Neural progenitor cell (in vitro differentiated cells): ENCODE measurements around the gene UQCC2. TPM values are rescaled to one million over a fixed set of nuclear protein-coding genes. Genes with fewer than 3 reads are reported as not detected.

Experiments used
- DNase-seq: peaks from one replicate; pipeline ENCODE4 v3.0.0-alpha.2; 2016; ENCODE audit warnings: low spot score
- H2AFZ ChIP-seq: fragments of 200-600 bp; sonication (generic); replicated peaks from 2 replicates; pipeline ENCODE4 v1.6.1; 2016; ENCODE audit warnings: antibody characterized with exemption
- H3F3A ChIP-seq: fragments of 200-600 bp; sonication (generic); 2 replicates; pipeline ENCODE4 v1.6.1; 2016; ENCODE audit warnings: antibody characterized with exemption, low read depth
- H3K27ac ChIP-seq: fragments of 200-600 bp; sonication (generic); 2 replicates; pipeline ENCODE4 v1.5.1; 2016; ENCODE audit warnings: mild to moderate bottlenecking
- H3K27me3 ChIP-seq: fragments of 200-600 bp; sonication (generic); 2 replicates; pipeline ENCODE4 v1.6.1; 2016; ENCODE audit warnings: mild to moderate bottlenecking, moderate library complexity
- H3K36me3 ChIP-seq: fragments of 200-600 bp; sonication (generic); 2 replicates; pipeline ENCODE4 v1.5.1; 2016
- H3K4me1 ChIP-seq: fragments of 200-600 bp; sonication (generic); 2 replicates; pipeline ENCODE4 v1.6.1; 2016; ENCODE audit warnings: mixed run types
- H3K4me2 ChIP-seq: fragments of 200-600 bp; sonication (generic); 2 replicates; pipeline ENCODE4 v1.6.1; 2016
- H3K4me3 ChIP-seq: fragments of 200-600 bp; sonication (generic); 2 replicates; pipeline ENCODE4 v1.5.1; 2016
- H3K79me2 ChIP-seq: fragments of 200-600 bp; sonication (generic); 2 replicates; pipeline ENCODE4 v1.6.1; 2016; ENCODE audit warnings: low read depth
- H3K9ac ChIP-seq: fragments of 200-600 bp; sonication (generic); 2 replicates; pipeline ENCODE4 v1.6.1; 2016
- H3K9me3 ChIP-seq: fragments of 200-600 bp; sonication (generic); 2 replicates; pipeline ENCODE4 v1.5.1; 2016; ENCODE audit warnings: low read depth
- H4K20me1 ChIP-seq: fragments of 200-600 bp; sonication (generic); 2 replicates; pipeline ENCODE4 v1.6.1; 2016; ENCODE audit warnings: low read depth
- H3K27ac Mint-ChIP-seq: 3 replicates; pipeline ENCODE4 v1.8.0; 2021; ENCODE audit warnings: mixed read lengths
- H3K27me3 Mint-ChIP-seq: 2 replicates; pipeline ENCODE4 v1.8.0; 2022; ENCODE audit warnings: low read depth, mild to moderate bottlenecking, inconsistent platforms, moderate library complexity, mixed read lengths; ENCODE audit not compliant: insufficient read depth
- H3K36me3 Mint-ChIP-seq: 3 replicates; pipeline ENCODE4 v1.8.0; 2021; ENCODE audit warnings: mixed read lengths
- H3K4me1 Mint-ChIP-seq: 3 replicates; pipeline ENCODE4 v1.8.0; 2021; ENCODE audit warnings: mixed read lengths
- H3K4me3 Mint-ChIP-seq: 3 replicates; pipeline ENCODE4 v1.8.0; 2021; ENCODE audit warnings: mild to moderate bottlenecking, moderate library complexity, mixed read lengths
- H3K9me3 Mint-ChIP-seq: 3 replicates; pipeline ENCODE4 v1.8.0; 2020; ENCODE audit warnings: mixed read lengths
- CTCF ChIP-seq: fragments of 200-600 bp; sonication (generic); IDR thresholded peaks from 2 replicates; pipeline ENCODE4 v1.5.1; 2017; ENCODE audit warnings: antibody characterized with exemption, mild to moderate bottlenecking
- EZH2 ChIP-seq: fragments of 200-600 bp; sonication (generic); IDR thresholded peaks from 2 replicates; pipeline ENCODE4 v1.6.1; 2017; ENCODE audit warnings: antibody characterized with exemption, mild to moderate bottlenecking, moderate library complexity
- EZH2phosphoT487 ChIP-seq: fragments of 200-600 bp; sonication (generic); IDR thresholded peaks from 2 replicates; pipeline ENCODE4 v1.6.1; 2017; ENCODE audit warnings: antibody characterized with exemption
- total RNA-seq: library from RNA; depleted of rRNA; stranded (reverse); fragments of >200 nt; gene quantifications from 2 replicates; pipeline ENCODE4 v1.2.3, GENCODE V29; 2015; ENCODE audit warnings: low replicate concordance

Gene UQCC2
- total RNA-seq, 1 donor from 2014 or later = 95.9 TPM

- Histone ChIP-seq H3K4me1 (peaks cover 10% of the 10 kb centered on the region), H3K9ac (no peak overlapping the region), H3K4me3 (no peak overlapping the region), H3K36me3 (no peaks in the 10 kb centered on the region), H3F3A (peaks cover 6% of the 10 kb centered on the region), H3K79me2 (no peaks in the 10 kb centered on the region), H2AFZ (no peak overlapping the region), H3K27ac (no peak overlapping the region), H3K27me3 (no peaks in the 10 kb centered on the region), H3K9me3 (no peaks in the 10 kb centered on the region), H3K4me2 (no peak overlapping the region), H4K20me1 (no peaks in the 10 kb centered on the region)
- H3K27me3 Mint-ChIP-seq = peaks cover 2% of the 10 kb centered on the region
- H3K9me3 Mint-ChIP-seq = no peaks in the 10 kb centered on the region
- no peak for DNase-seq
- H3K4me1 Mint-ChIP-seq = peaks cover 18% of the 10 kb centered on the region
- no peak overlapping the region for H3K27ac Mint-ChIP-seq
- TF ChIP-seq EZH2phosphoT487 = no peak
- TF ChIP-seq CTCF = no peak
- no peak for TF ChIP-seq EZH2
- H3K36me3 Mint-ChIP-seq = no peaks in the 10 kb centered on the region
- no peak overlapping the region for H3K4me3 Mint-ChIP-seq
Observed at GRCh38 chr6:33658982-33659689, 52.4 kb downstream of the UQCC2 start.

GRCh38 chr6:33656844-33657243 is 54.7 kb downstream of the UQCC2 start:
- Mint-ChIP-seq H3K4me3 (no peak overlapping the region), H3K27me3 (peaks cover 2% of the 10 kb centered on the region)
- TF ChIP-seq CTCF (no peak), EZH2phosphoT487 (no peak), EZH2 (no peak)

GRCh38 chr6:33654831-33655554 is 56.5 kb downstream of the UQCC2 start:
- no peaks in the 10 kb centered on the region for H3K79me2 ChIP-seq
- peaks cover 6% of the 10 kb centered on the region for H3F3A ChIP-seq
- H3K9me3 Mint-ChIP-seq = no peaks in the 10 kb centered on the region

More at GRCh38 chr6:33656844-33657243, 54.7 kb downstream of the UQCC2 start:
- peak overlapping the region; percentile 39 for H3K4me2 ChIP-seq
- H3K9me3 Mint-ChIP-seq = no peaks in the 10 kb centered on the region
- H3K9me3 ChIP-seq = no peaks in the 10 kb centered on the region
- H4K20me1 ChIP-seq = no peaks in the 10 kb centered on the region
- H3K79me2 ChIP-seq = no peaks in the 10 kb centered on the region
- no peaks in the 10 kb centered on the region for H3K36me3 Mint-ChIP-seq
- H3K27me3 ChIP-seq = no peaks in the 10 kb centered on the region
- H3K4me3 ChIP-seq = no peak overlapping the region
- H3K9ac ChIP-seq = no peak overlapping the region
- DNase-seq = no peak
- H3K27ac Mint-ChIP-seq = no peak overlapping the region
- peaks cover 18% of the 10 kb centered on the region for H3K4me1 Mint-ChIP-seq
- H2AFZ ChIP-seq = no peak overlapping the region
- no peaks in the 10 kb centered on the region for H3K36me3 ChIP-seq
- peaks cover 6% of the 10 kb centered on the region for H3F3A ChIP-seq
- H3K4me1 ChIP-seq = peaks cover 10% of the 10 kb centered on the region
- H3K27ac ChIP-seq = no peak overlapping the region

More at GRCh38 chr6:33654831-33655554, 56.5 kb downstream of the UQCC2 start:
- Histone ChIP-seq H3K9ac (no peak overlapping the region), H2AFZ (no peak overlapping the region), H3K27ac (no peak overlapping the region), H3K36me3 (no peaks in the 10 kb centered on the region), H3K4me3 (no peak overlapping the region), H3K9me3 (no peaks in the 10 kb centered on the region), H4K20me1 (no peaks in the 10 kb centered on the region), H3K4me1 (peaks cover 10% of the 10 kb centered on the region), H3K4me2 (no peak overlapping the region), H3K27me3 (no peaks in the 10 kb centered on the region)
- H3K27ac Mint-ChIP-seq = no peak overlapping the region
- H3K27me3 Mint-ChIP-seq = peaks cover 4% of the 10 kb centered on the region
- no peaks in the 10 kb centered on the region for H3K36me3 Mint-ChIP-seq
- no peak overlapping the region for H3K4me3 Mint-ChIP-seq
- TF ChIP-seq EZH2phosphoT487 = no peak
- no peak for TF ChIP-seq EZH2
- TF ChIP-seq CTCF = no peak
- DNase-seq = no peak
- H3K4me1 Mint-ChIP-seq = peaks cover 11% of the 10 kb centered on the region
